ENCODE results near the gene MOCOS.
A peak's percentile ranks its signal among the peaks of the same experiment; 100 is the strongest.
"Not testable (repeated sequence)": the region's sequence is repeated elsewhere in the genome, so short reads cannot be mapped to it uniquely, and the experiment has no call there.

Gene MOCOS

DNA sequence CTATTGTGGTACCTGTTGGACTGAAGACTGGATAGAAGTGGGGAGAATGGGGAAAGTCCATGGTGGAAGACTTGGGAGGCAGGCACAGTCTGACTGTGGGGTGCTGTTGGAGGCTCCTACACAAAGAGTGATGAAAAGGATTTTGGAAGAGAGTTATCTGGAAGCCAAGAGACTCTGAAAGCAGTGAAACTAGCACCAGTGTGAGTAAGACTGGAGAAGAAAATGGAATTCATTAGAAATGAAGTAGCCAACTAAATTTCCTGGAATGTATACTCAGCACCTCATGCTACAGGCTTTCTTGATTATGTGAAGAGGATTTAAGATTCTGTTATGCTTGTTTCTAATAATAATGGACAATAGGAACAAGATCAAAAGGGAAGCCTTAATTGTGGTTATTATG, 29.9 kb upstream of the MOCOS start:
- no peak overlapping the region for H3K4me3 ChIP-seq (ENCODE audit: low read depth, low read length)
- DNase-seq = no peak
- H3K27me3 ChIP-seq (replicated peaks) = no peaks in the 10 kb centered on the region
- H3K36me3 ChIP-seq (replicated peaks) = peaks cover 52% of the 10 kb centered on the region
- in situ Hi-C loops (cut with HindIII; ENCODE audit: low pct_ligation_motif_present, low sequenced_read_pairs) = no loop called here
- TF ChIP-seq, protein P1, sequence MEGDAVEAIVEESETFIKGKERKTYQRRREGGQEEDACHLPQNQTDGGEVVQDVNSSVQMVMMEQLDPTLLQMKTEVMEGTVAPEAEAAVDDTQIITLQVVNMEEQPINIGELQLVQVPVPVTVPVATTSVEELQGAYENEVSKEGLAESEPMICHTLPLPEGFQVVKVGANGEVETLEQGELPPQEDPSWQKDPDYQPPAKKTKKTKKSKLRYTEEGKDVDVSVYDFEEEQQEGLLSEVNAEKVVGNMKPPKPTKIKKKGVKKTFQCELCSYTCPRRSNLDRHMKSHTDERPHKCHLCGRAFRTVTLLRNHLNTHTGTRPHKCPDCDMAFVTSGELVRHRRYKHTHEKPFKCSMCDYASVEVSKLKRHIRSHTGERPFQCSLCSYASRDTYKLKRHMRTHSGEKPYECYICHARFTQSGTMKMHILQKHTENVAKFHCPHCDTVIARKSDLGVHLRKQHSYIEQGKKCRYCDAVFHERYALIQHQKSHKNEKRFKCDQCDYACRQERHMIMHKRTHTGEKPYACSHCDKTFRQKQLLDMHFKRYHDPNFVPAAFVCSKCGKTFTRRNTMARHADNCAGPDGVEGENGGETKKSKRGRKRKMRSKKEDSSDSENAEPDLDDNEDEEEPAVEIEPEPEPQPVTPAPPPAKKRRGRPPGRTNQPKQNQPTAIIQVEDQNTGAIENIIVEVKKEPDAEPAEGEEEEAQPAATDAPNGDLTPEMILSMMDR (IDR thresholded peaks at IDR 0.05; ENCODE audit: low read depth, low read length, missing control alignments) = no peak
- H3K27ac ChIP-seq = peak overlapping the region; percentile 78

DNA sequence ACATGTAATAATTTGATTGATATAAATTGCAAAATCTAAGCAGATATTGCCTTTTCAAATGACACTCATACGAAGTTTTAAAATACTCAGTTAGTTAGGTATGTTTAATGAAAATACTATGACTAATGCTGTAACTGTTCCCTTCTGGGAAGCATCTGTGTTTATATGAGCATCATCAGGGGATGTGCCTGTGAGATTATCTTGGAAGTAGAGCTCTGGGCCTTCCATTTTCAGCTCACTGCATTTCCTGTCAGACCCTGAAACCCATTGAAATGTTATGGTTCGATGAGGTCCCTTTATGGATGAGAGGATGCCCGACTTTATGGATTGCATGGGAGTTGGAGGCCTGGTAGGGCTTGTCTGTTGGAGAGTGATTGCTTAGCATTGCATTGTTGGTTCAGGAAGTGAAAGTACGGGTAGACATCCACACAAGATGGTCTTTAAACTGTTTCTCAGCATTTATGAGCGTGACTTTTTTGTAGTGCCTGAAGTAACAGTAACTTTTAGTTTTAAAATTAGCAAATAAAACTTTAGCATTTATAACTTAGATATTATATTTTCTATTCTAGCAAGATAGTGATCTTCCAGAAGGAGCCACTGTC, 28.9 kb upstream of the MOCOS start:
- in situ Hi-C loops (cut with HindIII; ENCODE audit: low pct_ligation_motif_present, low sequenced_read_pairs) = no loop called here
- peak overlapping the region; percentile 78 for H3K27ac ChIP-seq
- TF ChIP-seq, protein P1 (IDR thresholded peaks at IDR 0.05; ENCODE audit: low read depth, low read length, missing control alignments) = no peak
- no peaks in the 10 kb centered on the region for H3K27me3 ChIP-seq (replicated peaks)
- DNase-seq = peak; percentile 69
- peaks cover 45% of the 10 kb centered on the region for H3K36me3 ChIP-seq (replicated peaks)
- H3K4me3 ChIP-seq (ENCODE audit: low read depth, low read length) = no peak overlapping the region

DNA sequence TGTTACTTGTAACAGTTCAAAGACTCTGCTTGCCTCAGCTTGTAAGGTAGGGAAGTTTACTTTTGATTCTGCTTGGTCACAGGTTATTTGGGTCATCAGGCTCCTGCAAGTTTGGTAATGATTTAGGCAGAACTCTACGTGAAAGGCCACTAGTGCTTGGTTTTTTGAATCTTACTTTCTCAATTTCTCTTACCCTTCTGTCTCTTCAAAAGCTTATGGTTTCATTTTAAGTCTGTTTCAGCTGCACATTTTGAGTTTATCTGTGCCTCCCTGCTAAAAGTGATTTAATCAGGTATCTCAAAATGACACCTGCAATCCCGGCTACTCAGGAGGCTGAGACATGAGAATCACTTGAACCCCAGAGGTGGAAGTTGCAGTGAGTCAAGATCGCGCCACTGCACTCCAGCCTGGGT, 26.3 kb upstream of the MOCOS start:
- no peak for DNase-seq
- no peak overlapping the region for H3K4me3 ChIP-seq (ENCODE audit: low read depth, low read length)
- TF ChIP-seq, protein P1 (IDR thresholded peaks at IDR 0.05; ENCODE audit: low read depth, low read length, missing control alignments) = no peak
- no peaks in the 10 kb centered on the region for H3K27me3 ChIP-seq (replicated peaks)
- in situ Hi-C loops (cut with HindIII; ENCODE audit: low pct_ligation_motif_present, low sequenced_read_pairs) = no loop called here
- peaks cover 46% of the 10 kb centered on the region for H3K36me3 ChIP-seq (replicated peaks)
- H3K27ac ChIP-seq = no peak overlapping the region

DNA sequence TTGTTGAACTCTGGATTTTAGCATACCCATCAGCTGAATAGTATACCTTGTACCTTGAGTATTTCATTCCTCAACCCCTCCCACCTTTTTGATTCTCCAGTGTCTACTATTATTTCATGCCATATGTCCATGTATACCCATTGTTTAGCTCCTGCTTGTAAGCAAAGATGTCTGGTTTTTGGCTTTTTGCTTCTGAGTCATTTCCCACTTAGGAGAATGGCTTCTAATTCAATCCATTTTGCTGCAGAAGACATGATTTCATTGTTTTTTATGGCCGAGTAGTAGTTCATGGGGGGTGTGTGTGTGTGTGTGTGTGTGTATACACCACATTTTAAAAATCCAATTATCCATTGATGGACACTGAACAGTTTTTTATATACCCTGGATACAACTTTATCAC, 24.3 kb upstream of the MOCOS start:
- H3K4me3 ChIP-seq (ENCODE audit: low read depth, low read length) = no peak overlapping the region
- no peak for DNase-seq
- H3K27ac ChIP-seq = no peak overlapping the region
- peaks cover 50% of the 10 kb centered on the region for H3K36me3 ChIP-seq (replicated peaks)
- TF ChIP-seq, protein P1 (IDR thresholded peaks at IDR 0.05; ENCODE audit: low read depth, low read length, missing control alignments) = no peak
- in situ Hi-C loops (cut with HindIII; ENCODE audit: low pct_ligation_motif_present, low sequenced_read_pairs) = no loop called here
- no peaks in the 10 kb centered on the region for H3K27me3 ChIP-seq (replicated peaks)

DNA sequence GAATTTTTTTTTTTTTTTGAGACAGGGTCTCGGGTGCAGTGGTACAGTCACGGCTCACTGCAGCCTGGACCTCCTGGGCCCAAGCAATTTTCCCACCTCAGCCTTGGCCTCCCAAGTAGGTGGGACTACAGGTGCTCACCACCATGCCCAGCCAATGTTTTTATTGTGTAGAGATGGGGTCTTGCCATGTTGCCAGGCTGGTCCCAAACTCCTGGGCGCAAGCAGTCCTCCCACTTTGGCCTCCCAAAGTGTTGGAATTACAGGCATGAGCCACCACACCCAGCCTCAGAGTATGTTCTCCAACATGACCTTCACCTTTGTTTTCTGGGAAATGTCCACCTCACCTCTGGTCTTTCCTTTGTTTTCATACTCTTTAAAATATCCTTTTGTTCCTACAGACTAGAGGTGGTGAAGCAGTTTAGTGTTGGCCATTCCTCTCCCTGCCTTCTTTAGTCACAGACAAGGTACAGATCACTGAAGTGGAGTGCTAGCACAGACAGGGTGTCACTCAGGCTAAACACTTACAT, 19.5 kb upstream of the MOCOS start:
- no peak overlapping the region for H3K4me3 ChIP-seq (ENCODE audit: low read depth, low read length)
- in situ Hi-C loops (cut with HindIII; ENCODE audit: low pct_ligation_motif_present, low sequenced_read_pairs) = no loop called here
- TF ChIP-seq, protein P1 (IDR thresholded peaks at IDR 0.05; ENCODE audit: low read depth, low read length, missing control alignments) = no peak
- no peak overlapping the region for H3K27ac ChIP-seq
- no peaks in the 10 kb centered on the region for H3K27me3 ChIP-seq (replicated peaks)
- H3K36me3 ChIP-seq (replicated peaks) = peaks cover 52% of the 10 kb centered on the region
- DNase-seq = no peak

DNA sequence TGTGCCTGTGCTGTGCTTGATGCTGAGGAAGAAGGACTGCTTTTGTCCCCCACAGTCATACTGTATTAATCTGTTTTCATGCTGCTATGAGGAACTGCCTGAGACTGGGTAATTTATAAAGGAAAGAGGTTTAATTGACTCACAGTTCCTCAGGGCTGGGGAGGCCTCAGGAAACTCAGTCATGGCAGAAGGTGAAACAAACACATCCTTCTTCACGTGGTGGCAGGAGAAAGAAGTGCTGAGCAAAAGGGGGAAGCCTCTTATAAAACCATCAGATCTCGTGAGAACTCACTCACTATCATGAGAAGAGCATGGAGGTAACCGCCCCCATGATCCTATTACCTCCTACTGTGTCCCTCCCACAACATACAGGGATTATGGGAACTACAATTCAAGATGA, 19.0 kb upstream of the MOCOS start:
- H3K27me3 ChIP-seq (replicated peaks); in situ Hi-C loops (cut with HindIII; ENCODE audit: low pct_ligation_motif_present, low sequenced_read_pairs); DNase-seq; H3K4me3 ChIP-seq (ENCODE audit: low read depth, low read length); H3K27ac ChIP-seq: not testable (repeated sequence)
- peaks cover 56% of the 10 kb centered on the region for H3K36me3 ChIP-seq (replicated peaks)
